Left colon (tissue), 2 donors: ENCODE data around the gene IRF3. TPM values are rescaled to one million over a fixed set of nuclear protein-coding genes. Genes with fewer than 3 reads are reported as not detected.
"Not testable (repeated sequence)": the region's sequence is repeated elsewhere in the genome, so short reads cannot be mapped to it uniquely, and the experiment has no call there.

Experiments
- ATAC-seq: fragments of 200-7000 bp; cut with Tn5 transposase; one replicate; pipeline ENCODE4 v1.9.1; 2020; ENCODE audit warnings: mild to moderate bottlenecking, moderate library complexity
- DNase-seq, 2 donors: peaks; one replicate each; pipeline ENCODE4 v3.0.0-alpha.2; 2020
- intact Hi-C, 2 donors: fragments of 100-400 bp; cut with DNase I in 1 of 2; cut with micrococcal nuclease in 1 of 2; formaldehyde crosslinking; loops; one replicate each; pipeline versions ENCODE4 v1.11.2 to v1.14.0; 2022; cut with DNase I, micrococcal nuclease
- total RNA-seq, 2 donors: library from RNA; stranded (reverse); fragmentation: NEBNext Ultra II Directional; extraction: Animal tissue kit (Norgen Biotek cat#: 25700); gene quantifications; one replicate each; pipeline ENCODE4 v1.2.1, GENCODE V29; 2021
- donor health status: DM: no; HTN: no; CAD: no.
- donor health status: DM: yes; HTN: yes; CAD: no.

The IRF3 gene
- total RNA-seq, 2 donors from 2014 or later = 69.0 to 83.1 TPM

DNA sequence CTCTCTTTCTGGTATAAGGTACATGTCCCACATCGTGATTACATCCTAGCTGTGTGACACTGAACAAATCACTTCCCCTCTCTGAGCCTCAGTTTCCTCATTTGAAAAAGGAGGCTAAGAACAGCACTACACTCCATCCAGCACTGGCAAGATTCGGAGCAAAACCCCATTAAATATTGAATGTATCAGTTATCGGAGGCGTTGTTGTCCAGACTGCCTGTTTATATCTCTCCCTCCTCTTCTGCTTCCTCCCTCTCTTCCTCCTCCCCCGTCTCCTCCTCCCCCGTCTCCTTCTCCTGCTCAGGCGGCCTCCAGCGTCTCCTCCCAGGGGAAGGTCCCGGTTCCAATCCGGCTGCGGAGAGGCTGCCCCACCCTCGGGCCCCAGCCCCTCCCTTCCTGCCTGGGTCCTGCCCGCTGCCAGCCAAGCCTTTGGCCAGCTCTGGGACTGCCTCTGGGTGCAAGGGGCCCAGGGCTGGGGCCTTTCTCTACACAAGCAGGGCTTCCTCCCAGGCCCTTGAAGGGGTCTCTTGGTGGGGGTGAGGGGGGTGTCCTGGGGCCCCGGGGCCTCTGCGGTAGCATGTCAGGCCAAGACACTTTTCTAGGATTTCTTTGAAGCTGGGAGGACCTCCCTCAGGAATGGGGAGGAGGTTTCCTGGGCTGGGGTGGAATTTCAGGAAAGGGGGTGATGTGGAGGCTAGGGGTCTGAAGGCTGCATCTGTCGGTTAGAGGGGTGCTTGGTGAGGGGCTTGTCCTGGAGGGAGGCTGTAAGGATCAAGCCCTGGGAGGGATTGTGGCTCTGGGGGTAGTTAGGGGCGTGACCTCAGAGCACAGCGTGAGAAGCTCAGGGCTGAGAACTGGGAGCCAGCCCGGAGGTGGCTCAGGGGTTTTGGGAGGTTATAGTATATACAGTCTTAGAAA is 27.6 kb downstream of the IRF3 start:
- ATAC-seq (peak; percentile 44), DNase-seq (peak; percentile 87 to 95)
- intact Hi-C loops = loop anchor here in 1 of 2 donors (5.0 kb wide), 1 partner anchor 46 kb away; the partner anchor contains the start of gene PRR12

DNA sequence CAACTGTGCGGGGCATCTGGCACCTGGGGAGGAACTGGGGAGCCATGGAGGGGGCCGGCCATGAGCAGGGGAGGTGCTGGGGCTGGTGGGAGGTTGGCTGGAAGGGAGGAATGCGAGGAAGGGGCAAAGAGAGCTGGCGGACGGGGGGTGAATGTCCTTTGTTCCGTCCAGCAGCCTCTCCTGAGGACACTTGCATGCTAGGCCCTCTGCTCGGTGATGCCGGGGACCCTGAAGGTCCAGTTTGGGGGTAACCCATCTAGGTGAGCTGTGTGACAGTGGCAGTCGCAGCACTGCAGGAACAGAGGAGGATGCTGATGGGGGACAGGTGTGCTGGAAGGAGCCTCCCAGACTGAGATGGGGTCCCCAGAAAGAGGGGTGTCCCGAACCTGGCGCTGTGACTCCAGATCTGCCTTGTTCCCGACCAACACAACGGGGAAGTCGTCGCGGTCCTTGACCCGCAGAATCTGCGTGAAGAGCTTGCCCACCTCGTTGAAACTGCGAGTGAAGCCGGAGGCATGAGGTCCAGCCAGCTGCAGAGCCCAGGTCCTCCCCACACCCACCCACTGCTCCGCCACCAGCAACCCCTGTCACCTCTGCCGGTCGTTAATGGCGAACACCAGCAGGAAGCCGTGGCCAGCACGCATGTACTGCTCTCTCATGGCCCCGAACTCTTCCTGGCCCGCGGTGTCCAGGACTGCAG is 29.3 kb downstream of the IRF3 start:
- intact Hi-C loops = loop anchor here in 1 of 2 donors (5.0 kb wide), 1 partner anchor 44 kb away; the partner anchor contains the start of gene PRR12
- no peak for ATAC-seq
- DNase-seq = no peak

DNA sequence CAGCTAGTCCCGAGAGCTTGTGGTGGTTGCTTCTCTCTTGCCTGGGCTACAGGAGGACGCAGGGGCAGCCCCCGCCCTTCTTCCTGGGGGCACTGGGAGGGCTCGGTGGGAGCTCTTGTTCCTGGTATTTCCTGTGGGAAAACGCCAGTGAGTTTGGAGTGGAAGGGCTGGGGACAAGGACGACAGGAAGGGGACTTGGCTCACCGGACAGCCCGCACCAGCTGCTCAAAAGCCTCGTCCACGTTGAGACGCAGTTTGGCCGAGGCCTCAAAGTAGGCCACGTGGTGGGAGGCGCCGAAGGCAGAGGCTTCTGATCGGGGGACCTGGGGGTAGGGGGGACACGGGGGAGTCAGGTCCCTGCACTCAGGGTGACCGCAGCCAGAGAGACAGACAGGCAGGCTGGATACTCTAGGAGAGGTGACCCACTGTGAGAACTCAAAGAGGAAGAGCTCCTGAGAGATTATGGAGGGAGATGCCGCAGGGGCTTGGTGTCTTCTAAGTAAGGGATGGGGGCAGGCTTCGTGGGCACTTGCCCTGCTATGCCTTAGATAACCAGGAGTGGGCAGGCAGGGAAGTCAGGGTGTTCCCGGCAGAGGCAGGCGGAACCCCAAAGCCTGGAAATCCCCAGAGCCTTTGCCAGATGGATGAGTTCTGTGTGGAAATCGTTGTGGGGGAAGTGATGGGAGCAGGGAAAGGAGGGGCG is 30.0 kb downstream of the IRF3 start:
- DNase-seq (no peak), ATAC-seq (no peak)
- intact Hi-C loops = loop anchor here in 1 of 2 donors (5.0 kb wide), 1 partner anchor 43 kb away; the partner anchor contains the start of gene PRR12

DNA sequence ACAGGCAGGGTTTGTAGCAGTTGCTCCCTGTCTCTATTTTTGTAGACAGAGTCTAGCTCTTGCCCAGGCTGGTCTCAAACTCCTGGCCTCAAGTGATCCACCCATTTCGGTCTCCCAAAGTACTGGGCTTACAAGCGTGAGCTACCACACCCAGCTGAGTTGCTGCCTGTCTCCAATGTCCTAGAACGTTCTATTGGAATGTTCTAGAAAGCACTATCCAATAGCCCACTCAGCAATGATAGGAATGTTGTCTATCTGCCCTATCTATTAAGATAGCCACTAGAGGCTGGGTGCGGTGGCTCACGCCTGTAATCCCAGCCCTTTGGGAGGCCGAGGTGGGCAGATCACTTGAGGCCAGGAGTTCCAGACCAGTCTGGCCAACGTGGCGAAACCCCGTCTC is 32.4 kb downstream of the IRF3 start:
- intact Hi-C loops, DNase-seq, ATAC-seq: not testable (repeated sequence)

DNA sequence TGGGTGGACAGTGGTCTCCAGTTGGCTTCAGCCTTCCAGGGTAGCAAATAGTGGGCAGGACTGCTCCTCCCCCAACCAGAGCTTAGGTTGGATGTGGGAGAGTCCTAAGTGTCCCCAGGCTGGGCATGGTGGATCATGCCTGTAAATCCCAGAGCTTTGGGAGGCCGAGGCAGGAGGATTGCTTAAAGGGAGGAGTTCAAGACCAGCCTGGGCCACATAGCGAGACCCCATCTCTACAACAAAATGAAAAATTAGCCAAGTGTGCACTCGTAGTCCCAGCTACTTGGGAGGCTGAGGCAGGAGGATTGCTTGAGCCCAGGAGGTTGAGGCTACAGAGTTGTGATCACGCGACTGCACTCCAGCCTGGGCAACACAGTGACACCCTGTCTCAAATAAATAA is 33.1 kb downstream of the IRF3 start:
- intact Hi-C loops = no loop called here
- no peak for ATAC-seq
- DNase-seq = no peak

DNA sequence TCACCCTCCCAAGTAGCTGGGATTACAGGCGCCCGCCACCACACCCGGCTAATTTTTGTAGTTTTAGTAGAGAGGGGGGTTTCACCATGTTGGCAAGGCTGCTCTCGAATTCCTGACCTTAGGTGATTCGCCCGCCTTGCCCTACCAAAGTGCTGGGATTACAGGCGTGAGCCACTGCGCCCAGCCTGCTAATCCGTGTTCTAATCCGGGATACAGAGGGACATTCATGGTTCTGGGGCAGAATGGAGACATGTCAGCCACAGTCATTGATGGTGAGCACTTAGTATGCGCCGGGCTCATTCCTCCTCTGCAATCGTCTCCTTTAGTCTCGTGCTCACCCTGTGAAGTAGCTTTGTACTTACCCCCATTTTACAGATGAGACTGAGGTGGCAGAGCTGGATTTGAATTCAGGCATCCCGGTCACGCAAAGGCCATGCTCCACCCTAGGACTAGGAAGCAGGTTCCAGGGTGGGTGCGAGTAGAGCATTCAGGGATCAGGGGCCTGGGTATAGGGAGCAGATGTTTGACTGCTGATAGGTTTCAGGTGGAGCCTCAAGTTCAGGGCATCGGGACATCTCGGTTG is 34.0 kb downstream of the IRF3 start:
- intact Hi-C loops = no loop called here
- ATAC-seq (no peak), DNase-seq (no peak)

DNA sequence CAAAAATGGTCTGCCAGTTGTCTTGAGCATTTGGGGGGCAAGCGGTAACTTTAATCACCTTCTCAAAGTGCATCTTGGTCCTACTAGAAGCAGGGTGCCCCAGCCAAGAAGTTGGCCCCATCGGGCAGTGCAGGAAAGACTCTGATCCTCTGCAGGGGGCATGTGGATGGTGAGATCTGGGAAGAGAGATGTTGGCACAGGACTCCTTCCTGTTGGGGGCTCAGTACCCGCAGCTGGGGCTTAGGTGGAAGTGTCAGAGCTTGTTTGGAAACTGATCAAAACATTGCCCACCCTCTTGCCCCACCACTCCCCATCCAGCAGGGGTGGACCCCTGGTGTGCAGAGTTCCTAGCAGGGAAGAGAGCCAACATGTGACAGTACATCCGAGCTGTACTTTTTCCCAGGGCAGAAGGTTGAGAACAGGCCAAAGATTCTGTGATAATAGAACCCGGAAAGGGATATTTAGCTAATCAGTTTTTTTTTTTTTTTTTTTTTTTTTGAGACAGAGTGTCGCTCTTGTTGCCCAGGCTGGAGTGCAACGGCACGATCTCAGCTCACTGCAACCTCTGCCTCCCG is 34.6 kb downstream of the IRF3 start:
- intact Hi-C loops = no loop called here
- ATAC-seq (peak; percentile 16), DNase-seq (no peak)

DNA sequence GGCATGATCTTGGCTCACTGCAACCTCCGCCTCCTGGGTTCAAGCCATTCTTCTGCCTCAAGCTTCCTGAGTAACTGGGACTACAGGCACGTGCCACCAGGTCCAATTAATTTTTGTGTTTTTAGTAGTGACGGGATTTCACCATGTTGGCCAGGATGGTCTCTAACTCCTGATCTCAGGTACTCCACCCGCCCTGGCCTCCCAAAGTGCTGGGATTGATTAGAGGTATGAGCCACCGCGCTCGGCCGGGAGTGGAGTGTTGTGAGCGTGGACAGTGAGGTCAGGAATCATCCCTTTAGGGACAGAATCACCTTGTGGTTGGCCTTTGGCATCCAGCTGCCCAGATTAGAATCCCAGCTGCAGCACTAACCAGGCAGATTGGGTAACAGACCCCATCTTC is 36.0 kb downstream of the IRF3 start:
- DNase-seq = no peak
- intact Hi-C loops = no loop called here

DNA sequence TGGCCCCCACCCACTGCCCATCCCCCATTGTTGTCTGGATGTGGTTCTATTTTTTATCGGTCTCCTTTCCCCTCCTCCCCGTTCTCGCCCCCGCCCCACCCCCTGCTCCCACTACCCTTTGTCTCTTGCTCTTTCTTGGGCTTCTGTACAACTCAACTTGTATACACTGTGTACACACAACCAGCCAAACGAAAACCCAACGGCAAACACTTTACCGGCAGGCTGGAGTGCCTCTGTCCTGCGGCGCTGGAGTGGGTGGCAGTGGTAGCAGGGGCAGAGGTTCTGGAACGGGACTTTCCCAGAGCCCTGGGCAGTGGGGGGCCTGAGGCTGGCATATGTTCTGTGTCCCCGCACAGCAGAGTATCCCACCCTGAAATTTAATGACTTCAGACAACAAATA is 39.4 kb downstream of the IRF3 start:
- no peak for DNase-seq
- intact Hi-C loops = no loop called here
- ATAC-seq = no peak

More for the DNA sequence above, 36.0 kb downstream of the IRF3 start:
- ATAC-seq = no peak

DNA sequence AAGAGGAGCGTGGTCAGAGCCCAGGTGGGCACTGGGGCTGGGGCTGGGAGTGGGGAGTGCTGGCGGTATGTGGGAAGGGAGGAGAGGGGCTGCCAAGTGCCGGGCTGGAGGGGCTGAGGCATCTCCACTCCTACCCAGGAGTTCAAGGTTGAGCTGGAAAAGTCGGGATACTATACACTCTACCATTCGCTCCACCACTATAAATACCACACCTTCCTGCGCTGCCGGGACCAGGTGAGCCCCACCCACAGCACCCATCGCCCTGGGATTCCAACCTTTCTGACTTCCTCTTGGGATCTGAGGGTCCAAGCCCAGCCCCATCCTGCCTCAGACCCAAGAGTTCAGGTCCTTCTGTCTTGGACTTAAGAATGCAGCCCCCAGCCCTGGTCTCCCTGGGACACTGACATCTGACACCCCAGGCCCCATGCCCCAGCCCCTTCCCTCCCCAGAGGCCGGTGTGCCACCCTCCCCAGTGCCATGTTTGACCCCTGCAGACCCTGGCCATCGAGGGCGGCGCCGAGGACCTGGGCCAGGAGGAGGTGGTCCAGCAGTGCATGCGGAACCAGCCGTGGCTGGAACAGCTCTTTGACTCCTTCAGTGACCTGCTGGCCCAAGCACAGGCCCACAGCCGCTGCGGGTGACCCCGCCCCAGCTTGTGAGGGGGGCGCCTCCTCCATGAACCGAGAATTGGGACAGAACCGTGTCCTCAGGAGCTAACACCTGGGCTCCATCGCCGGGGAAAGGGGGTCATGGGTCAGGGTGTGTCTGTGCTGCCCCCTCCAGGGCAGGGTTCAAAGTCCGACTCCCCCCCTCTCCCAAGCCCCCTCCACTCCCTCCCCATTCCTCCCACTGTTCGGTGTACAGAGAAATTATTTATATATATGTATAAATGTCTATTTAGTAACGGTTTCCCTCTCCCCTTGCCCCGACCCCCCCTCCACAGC is 40.4 kb downstream of the IRF3 start:
- intact Hi-C loops = no loop called here
- ATAC-seq (peak; percentile 56), DNase-seq (no peak)

DNA sequence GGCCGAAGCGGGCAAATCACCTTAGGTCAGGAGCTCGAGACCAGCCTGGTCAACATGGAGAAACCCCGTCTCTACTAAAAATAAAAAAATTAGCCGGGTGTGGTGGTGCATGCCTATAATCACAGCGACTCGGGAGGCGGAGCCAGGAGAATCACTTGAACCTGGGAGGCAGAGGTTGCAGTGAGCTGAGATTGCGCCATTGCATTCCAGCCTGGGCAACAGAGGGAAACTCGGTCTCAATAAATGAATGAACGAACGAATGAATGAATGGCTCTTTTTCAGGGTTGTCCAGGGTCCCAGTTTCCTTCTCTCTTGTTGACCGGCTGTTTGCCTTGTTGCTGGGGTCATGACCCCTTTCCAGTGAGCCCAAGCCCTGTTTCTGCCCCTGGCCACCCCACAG is 47.8 kb downstream of the IRF3 start:
- intact Hi-C loops, ATAC-seq, DNase-seq: not testable (repeated sequence)

DNA sequence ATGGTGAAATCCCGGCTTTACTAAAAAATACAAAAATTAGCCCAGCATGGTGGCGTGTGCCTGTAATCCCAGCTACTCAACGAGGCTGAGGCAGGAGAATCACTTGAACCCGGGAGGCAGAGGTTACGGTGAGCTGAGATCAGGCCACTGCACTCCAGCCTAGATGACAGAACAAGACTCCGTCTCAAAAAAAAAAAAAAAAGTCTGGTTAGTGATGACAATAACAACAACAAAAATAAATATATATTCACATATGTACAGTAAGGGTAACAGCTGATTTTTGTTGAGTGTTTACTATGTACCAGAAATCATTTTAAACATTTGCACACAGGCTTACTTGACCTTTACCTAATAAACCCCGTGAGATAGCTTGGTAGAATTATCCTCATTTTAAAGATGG is 48.7 kb downstream of the IRF3 start:
- ATAC-seq (no peak), DNase-seq (no peak)
- intact Hi-C loops = no loop called here

DNA sequence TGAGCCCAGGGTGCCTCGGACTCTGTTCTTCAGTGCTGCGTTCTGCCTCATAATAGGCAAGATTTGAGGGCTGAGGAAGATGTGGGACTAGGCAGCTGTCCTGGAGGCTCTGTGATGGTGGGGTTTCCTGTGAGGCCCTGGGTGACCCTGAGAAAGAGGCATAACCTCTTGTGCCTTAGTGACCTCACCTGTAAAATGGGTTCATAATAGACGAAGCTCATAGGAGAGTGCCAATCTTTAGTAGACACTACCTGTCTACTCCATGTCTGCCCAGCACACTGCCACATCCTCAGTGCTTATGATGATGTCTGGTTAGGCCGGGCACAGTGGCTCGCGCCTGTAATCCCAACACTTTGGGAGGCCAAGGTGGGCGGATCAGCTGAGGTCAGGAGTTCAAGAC is 49.1 kb downstream of the IRF3 start:
- intact Hi-C loops = no loop called here
- DNase-seq (no peak), ATAC-seq (no peak)

DNA sequence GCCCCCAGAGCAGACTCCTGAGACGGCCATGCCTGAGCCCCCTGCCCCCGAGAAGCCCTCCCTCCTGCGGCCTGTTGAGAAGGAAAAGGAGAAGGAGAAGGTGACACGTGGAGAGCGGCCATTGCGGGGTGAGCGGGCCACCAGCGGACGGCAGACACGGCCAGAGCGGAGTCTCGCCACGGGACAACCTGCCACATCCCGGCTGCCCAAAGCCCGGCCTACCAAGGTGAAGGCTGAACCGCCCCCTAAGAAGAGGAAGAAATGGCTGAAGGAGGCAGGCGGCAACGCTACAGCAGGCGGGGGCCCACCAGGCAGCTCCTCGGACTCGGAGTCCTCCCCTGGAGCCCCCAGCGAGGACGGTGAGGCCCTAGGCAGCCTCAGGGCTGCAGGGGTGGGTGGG is 49.8 kb downstream of the IRF3 start:
- intact Hi-C loops = no loop called here
- DNase-seq = no peak
- no peak for ATAC-seq

DNA sequence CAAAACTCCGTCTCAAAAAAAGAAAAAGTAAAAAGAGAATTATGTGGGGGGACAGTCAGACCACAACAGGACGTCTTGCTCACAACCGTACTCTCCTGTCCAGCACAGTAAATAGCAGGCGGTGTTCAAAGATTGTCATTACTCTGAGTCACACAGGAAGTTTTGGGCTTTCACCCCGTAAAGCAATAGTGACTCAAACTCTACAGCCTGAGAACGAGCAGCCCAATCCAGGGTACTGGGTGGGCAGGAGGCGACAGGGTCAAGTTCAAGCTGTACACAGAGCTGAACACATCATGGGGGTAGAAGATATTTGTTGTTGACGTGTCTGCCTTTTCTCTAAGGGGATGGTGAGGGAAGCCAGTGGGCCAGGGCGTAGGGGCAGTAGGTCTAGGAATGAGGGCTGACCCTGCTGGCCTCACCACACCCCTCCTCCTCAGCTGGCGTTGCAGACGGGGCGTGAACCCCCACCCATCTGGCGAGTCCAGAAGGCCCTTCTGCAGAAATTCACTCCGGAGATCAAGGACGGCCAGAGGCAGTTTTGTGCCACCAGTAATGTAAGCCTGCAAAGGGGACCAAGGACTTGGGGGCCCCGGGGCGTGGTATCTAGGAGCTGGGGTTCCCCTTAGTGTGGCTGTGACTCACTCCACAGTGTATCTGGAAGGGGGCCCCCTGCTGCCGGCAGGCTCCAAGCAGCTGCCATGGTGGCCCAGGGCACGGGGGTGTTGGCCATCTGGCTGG is 51.4 kb downstream of the IRF3 start:
- peak; percentile 53 for ATAC-seq
- DNase-seq = no peak
- intact Hi-C loops = no loop called here

DNA sequence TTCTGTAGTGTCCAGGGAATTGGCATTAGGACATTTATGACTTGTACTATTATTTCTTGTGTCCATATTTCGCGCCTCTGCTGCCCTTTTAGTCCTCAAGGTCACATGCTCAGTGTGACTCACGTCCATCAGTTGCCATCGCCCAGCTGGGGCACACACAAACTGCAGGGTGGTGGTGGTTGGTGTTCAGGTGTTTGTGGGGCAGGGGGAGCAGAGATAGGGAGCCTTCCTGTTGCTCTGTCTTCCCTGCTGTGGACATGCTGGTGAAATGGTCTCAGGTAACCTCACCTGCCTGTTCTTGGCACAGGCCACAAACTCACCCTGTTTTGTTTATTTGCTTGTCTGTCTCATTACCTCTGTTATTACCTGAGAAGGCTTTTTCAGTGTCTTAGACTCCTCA is 52.3 kb downstream of the IRF3 start:
- DNase-seq (no peak), ATAC-seq (peak; percentile 46)
- intact Hi-C loops = no loop called here
